Measurements from ENCODE around the gene PCBP3.

PCBP3 gene

DNA sequence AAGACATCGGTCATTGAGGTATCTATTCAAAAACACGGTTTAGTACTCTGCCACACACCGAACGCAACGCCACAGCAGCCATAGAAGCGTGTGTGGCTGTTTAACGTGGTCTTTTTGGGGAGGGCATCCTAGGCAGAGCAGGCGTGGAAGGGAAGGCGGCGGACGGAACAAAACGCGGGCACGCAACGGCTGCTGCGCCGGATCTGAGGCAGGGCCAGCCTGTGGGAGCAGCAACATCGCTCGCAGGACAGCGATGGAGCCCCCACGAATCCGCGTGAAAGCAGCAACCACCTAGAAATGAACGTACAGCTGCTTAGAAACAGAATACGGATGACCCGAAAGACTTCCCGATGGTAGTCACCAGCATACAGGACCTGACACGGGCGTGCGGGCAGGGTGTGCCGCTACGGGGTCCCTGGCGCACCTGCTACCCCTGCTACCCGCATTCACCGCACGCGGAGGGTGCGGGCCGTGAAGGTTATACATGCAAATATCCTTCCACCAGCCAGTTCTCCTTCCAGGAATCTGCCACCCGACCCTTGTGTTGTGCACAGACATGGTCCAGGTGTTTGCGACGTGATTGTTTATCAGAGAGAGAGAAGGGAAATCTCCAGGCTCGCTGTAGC, 223.6 kb downstream of the PCBP3 start:
- no peak for TF ChIP-seq JUND (IDR thresholded peaks at IDR 0.05; ENCODE audit: low read depth)
- no peak for DNase-seq (ENCODE audit: low read depth in 1 of 2, low spot score in 1 of 2)
- in situ Hi-C loops (cut with HindIII; ENCODE audit: low pct_unique_long_range_greater_than_20kb, low sequenced_read_pairs), result no loop called here

DNA sequence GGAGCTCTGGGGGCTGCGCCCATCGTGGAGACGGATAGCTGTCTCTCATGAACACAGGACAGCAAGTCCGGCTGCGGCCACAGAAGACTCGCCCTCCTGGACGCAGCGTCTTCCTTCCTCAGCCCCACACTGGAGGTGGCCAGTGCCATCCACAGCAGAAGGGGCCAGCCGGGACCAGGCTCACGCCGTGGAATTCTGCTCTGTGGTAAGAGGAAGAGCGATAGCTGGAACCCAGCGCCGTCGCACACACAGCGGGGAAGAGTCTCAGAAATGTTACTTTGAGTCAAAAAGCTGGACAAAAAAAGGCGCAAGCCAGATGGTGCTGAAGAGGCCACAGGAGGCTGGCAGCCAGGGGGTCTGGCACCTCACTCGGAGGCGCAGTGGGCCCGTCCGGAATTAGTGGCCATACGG, 224.2 kb downstream of the PCBP3 start:
- no peak for DNase-seq (ENCODE audit: low read depth in 1 of 2, low spot score in 1 of 2)
- in situ Hi-C loops (cut with HindIII; ENCODE audit: low pct_unique_long_range_greater_than_20kb, low sequenced_read_pairs), result no loop called here
- TF ChIP-seq JUND (IDR thresholded peaks at IDR 0.05; ENCODE audit: low read depth), result no peak

DNA sequence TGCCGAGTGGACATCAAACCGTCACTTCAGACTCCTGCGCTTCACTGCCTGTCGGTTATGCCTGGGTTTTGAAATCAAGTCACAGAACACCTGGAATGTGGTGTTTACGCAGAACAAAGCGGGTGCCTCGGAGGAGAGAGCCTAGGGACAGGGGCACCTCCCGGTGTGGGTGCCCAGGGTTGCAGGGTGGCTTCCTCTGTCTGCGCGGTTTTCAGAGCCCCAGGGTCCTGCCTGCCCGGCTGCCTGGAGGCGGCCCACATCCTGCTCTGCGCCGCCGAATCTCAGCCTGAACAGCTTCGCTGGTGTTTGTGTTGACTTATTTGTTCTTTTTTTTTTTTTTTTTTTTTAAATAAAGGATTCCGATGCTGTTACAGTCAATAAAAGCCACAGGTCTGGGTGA, 224.6 kb downstream of the PCBP3 start:
- TF ChIP-seq JUND (IDR thresholded peaks at IDR 0.05; ENCODE audit: low read depth), result no peak
- peak in 1 of 2 experiments; percentile 10 for DNase-seq (ENCODE audit: low read depth in 1 of 2, low spot score in 1 of 2)
- in situ Hi-C loops (cut with HindIII; ENCODE audit: low pct_unique_long_range_greater_than_20kb, low sequenced_read_pairs), result no loop called here

- DNase-seq (ENCODE audit: low read depth in 1 of 2, low spot score in 1 of 2), result no peak
Observed at GRCh38 chr21:45868488-45868887, 225.0 kb downstream of the PCBP3 start.

DNA sequence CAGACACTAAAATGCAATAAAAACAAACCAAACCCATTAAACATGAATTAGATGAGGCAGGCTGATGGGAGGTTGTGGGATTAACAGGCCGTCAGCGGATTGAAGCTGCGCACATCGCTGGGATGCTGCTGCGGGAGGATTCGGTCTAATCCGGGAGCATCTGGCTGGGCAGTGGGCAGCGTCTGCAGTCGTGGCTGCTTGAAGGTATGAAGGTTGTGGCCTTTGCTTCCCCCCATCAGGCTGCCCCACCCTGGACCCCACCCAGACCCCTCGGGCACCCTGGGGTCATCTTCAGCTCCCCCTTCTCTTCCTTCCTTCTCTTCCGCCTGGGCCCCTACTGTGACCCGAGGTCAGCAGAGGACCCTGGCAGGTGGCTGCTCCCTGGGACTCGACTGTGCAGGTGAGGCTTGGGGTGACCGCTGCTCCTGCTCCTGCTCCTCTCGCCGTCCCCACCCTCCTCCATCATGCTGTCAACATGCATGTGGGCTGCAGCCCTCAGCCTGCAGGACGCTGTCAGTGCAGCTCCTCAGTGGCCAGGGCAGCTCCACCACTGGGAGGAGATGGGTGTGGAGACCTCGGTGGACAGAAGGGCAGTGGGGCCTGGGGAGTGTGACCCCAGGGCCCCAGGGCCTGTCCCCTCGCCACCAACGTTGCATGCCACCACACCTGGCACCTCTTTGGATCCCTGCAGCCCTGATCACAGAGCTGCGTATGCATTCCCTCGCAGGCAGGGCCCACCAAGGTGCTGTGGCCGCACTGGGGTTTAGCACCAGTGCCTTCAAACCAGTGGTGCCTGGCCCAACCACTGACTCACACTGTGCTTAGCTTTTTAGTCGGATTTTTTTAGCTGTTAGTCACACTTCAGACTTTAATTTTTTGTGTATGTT, 225.8 kb downstream of the PCBP3 start:
- DNase-seq (ENCODE audit: low read depth in 1 of 2, low spot score in 1 of 2), result no peak
- in situ Hi-C loops (cut with HindIII; ENCODE audit: low pct_unique_long_range_greater_than_20kb, low sequenced_read_pairs), result no loop called here
- TF ChIP-seq JUND (IDR thresholded peaks at IDR 0.05; ENCODE audit: low read depth), result no peak

More at GRCh38 chr21:45868488-45868887, 225.0 kb downstream of the PCBP3 start:
- in situ Hi-C loops (cut with HindIII; ENCODE audit: low pct_unique_long_range_greater_than_20kb, low sequenced_read_pairs), result no loop called here
- no peak for TF ChIP-seq JUND (IDR thresholded peaks at IDR 0.05; ENCODE audit: low read depth)

- in situ Hi-C loops (cut with HindIII; ENCODE audit: low pct_unique_long_range_greater_than_20kb, low sequenced_read_pairs), result no loop called here
- DNase-seq (ENCODE audit: low read depth in 1 of 2, low spot score in 1 of 2), result no peak
- no peak for TF ChIP-seq JUND (IDR thresholded peaks at IDR 0.05; ENCODE audit: low read depth)
Observed at GRCh38 chr21:45870421-45870820, 226.9 kb downstream of the PCBP3 start.

DNA sequence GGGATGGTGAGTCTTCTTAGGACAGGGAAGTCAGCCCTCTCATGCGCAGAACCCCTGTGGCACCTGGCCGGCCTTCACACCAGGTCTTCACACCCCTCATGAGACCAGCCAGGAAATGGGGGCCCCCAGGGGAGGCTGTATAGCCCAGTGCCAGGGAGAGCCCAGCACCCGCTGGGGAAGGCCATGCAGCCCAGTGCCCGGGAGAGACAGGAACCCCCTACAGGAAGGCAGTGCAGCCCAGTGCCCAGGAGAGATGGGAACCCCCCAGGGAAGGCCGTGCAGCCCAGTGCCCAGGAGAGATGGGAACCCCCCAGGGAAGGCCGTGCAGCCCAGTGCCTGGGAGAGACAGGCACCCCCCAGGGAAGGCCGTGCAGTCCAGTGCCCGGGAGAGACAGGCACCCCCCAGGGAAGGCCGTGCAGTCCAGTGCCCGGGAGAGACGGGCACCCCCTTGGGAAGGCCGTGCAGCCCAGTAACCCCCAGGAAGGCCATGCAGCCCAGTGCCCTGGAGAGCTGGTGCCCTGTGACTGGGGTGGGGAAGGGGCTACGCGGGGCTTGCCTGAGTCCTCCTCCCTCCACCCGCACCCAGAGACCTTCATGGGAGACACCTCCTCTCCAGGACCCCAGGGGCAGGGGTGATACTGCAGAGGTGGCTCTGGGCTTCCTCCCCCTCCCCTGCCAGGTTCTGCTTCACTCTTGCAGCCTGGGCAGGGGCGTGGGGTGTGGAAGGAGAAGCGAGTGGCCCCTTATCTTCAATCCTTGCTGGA, 227.5 kb downstream of the PCBP3 start:
- no peak for TF ChIP-seq JUND (IDR thresholded peaks at IDR 0.05; ENCODE audit: low read depth)
- in situ Hi-C loops (cut with HindIII; ENCODE audit: low pct_unique_long_range_greater_than_20kb, low sequenced_read_pairs), result no loop called here

GRCh38 chr21:45871616-45872236, 228.2 kb downstream of the PCBP3 start:
- TF ChIP-seq JUND (IDR thresholded peaks at IDR 0.05; ENCODE audit: low read depth), result no peak
- no peak for DNase-seq (ENCODE audit: low read depth in 1 of 2, low spot score in 1 of 2)
- in situ Hi-C loops (cut with HindIII; ENCODE audit: low pct_unique_long_range_greater_than_20kb, low sequenced_read_pairs), result no loop called here

More for the DNA sequence above, 227.5 kb downstream of the PCBP3 start:
- no peak for DNase-seq (ENCODE audit: low read depth in 1 of 2, low spot score in 1 of 2)

DNA sequence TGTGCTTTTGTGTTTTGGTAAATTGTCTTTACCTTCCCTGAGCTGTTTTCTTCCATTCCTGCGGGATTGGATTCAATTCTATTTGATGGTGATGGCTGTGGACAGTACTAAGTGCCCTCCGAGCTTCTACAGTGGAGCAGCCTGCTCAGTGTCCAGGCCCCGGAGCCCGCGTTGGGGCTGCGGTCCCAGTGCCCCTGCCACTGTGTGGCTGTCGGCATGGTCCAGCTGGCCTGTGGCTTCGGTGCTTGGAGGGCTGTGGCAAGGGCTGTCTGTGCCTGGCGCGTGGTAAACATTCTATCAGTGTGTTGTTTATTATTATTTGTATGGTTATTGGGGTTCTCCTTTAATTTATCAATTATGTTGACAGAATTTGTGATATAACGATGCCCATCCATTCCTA, 228.9 kb downstream of the PCBP3 start:
- DNase-seq (ENCODE audit: low read depth in 1 of 2, low spot score in 1 of 2), result no peak
- in situ Hi-C loops (cut with HindIII; ENCODE audit: low pct_unique_long_range_greater_than_20kb, low sequenced_read_pairs), result no loop called here
- no peak for TF ChIP-seq JUND (IDR thresholded peaks at IDR 0.05; ENCODE audit: low read depth)

DNA sequence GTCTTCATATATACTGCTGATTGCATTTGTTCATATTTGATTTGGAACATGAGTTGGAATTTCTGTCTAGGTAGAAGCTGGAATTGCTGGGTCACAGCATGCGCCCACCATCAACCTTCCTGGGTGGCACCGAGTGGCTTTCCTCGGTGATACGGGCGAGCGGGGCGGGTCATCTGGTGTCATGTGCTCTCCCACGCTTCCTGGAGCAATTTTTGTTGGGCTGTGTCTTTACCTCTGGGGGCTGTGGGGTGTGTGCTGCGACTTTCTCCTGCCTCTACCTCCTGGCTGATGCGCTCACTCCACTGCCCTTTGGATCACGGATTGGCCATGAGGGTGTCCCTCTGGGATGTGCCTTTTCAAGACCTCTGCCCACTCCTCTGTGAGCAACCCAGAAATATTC, 229.4 kb downstream of the PCBP3 start:
- in situ Hi-C loops (cut with HindIII; ENCODE audit: low pct_unique_long_range_greater_than_20kb, low sequenced_read_pairs), result no loop called here
- no peak for DNase-seq (ENCODE audit: low read depth in 1 of 2, low spot score in 1 of 2)
- no peak for TF ChIP-seq JUND (IDR thresholded peaks at IDR 0.05; ENCODE audit: low read depth)

GRCh38 chr21:45873418-45873817, 229.9 kb downstream of the PCBP3 start:
- no peak for TF ChIP-seq JUND (IDR thresholded peaks at IDR 0.05; ENCODE audit: low read depth)
- DNase-seq (ENCODE audit: low read depth in 1 of 2, low spot score in 1 of 2), result no peak
- in situ Hi-C loops (cut with HindIII; ENCODE audit: low pct_unique_long_range_greater_than_20kb, low sequenced_read_pairs), result no loop called here

- no peak for DNase-seq (ENCODE audit: low read depth in 1 of 2, low spot score in 1 of 2)
- TF ChIP-seq JUND (IDR thresholded peaks at IDR 0.05; ENCODE audit: low read depth), result no peak
- in situ Hi-C loops (cut with HindIII; ENCODE audit: low pct_unique_long_range_greater_than_20kb, low sequenced_read_pairs), result no loop called here
Observed at GRCh38 chr21:45873866-45874265, 230.3 kb downstream of the PCBP3 start.

Measured in T47D (cell line).